Measurements from ENCODE around the gene SLC6A8.

SLC6A8 gene

GRCh38 chrX:153687121-153688039 is at the start of gene SLC6A8:
SLC6A8 (plus strand) TSS chrX:153687926; CDS start chrX:153688575, 649 bp downstream.
- DNase-seq (ENCODE audit: low read depth in 2 of 2, low spot score in 1 of 2), result no peak

- no peak for DNase-seq (ENCODE audit: low read depth in 2 of 2, low spot score in 1 of 2)
Observed at GRCh38 chrX:153638041-153638371, 49.7 kb upstream of the SLC6A8 start.

- DNase-seq (ENCODE audit: low read depth in 2 of 2, low spot score in 1 of 2), result no peak
Observed at GRCh38 chrX:153638436-153639176, 49.1 kb upstream of the SLC6A8 start.

GRCh38 chrX:153639177-153640044 is 48.3 kb upstream of the SLC6A8 start:
- no peak for DNase-seq (ENCODE audit: low read depth in 2 of 2, low spot score in 1 of 2)

GRCh38 chrX:153640045-153640686 is 47.6 kb upstream of the SLC6A8 start:
- no peak for DNase-seq (ENCODE audit: low read depth in 2 of 2, low spot score in 1 of 2)

- no peak for DNase-seq (ENCODE audit: low read depth in 2 of 2, low spot score in 1 of 2)
Observed at GRCh38 chrX:153640736-153641575, 46.8 kb upstream of the SLC6A8 start.

GRCh38 chrX:153641627-153642026 is 46.1 kb upstream of the SLC6A8 start:
- no peak for DNase-seq (ENCODE audit: low read depth in 2 of 2, low spot score in 1 of 2)

GRCh38 chrX:153642051-153642654 is 45.6 kb upstream of the SLC6A8 start:
- DNase-seq (ENCODE audit: low read depth in 2 of 2, low spot score in 1 of 2), result no peak

GRCh38 chrX:153642655-153643430 is 44.9 kb upstream of the SLC6A8 start:
- DNase-seq (ENCODE audit: low read depth in 2 of 2, low spot score in 1 of 2), result no peak

- DNase-seq (ENCODE audit: low read depth in 2 of 2, low spot score in 1 of 2), result no peak
Observed at GRCh38 chrX:153643431-153644351, 44.0 kb upstream of the SLC6A8 start.

GRCh38 chrX:153644356-153645125 is 43.2 kb upstream of the SLC6A8 start:
- DNase-seq (ENCODE audit: low read depth in 2 of 2, low spot score in 1 of 2), result no peak

GRCh38 chrX:153645151-153645550 is 42.6 kb upstream of the SLC6A8 start:
- no peak for DNase-seq (ENCODE audit: low read depth in 2 of 2, low spot score in 1 of 2)

GRCh38 chrX:153645921-153646488 is 41.7 kb upstream of the SLC6A8 start:
- DNase-seq (ENCODE audit: low read depth in 2 of 2, low spot score in 1 of 2), result no peak

- DNase-seq (ENCODE audit: low read depth in 2 of 2, low spot score in 1 of 2), result no peak
Observed at GRCh38 chrX:153646620-153647373, 40.9 kb upstream of the SLC6A8 start, which contains the start of gene DUSP9. DUSP9 (plus strand) TSS chrX:153647203; CDS start chrX:153647954, 751 bp downstream.

GRCh38 chrX:153647461-153648357 is 40.0 kb upstream of the SLC6A8 start:
- DNase-seq (ENCODE audit: low read depth in 2 of 2, low spot score in 1 of 2), result no peak
